SU-DHL-6 (cell line): ENCODE measurements around the gene LEMD3.

Experiments
- H2AFZ ChIP-seq: fragments of 200-600 bp; sonication (generic); 2 replicates; pipeline ENCODE4 v1.6.1; 2014; ENCODE audit warnings: low read depth, mild to moderate bottlenecking, moderate library complexity, mixed read lengths, antibody characterized with exemption, low read length; ENCODE audit not compliant: severe bottlenecking
- H3F3A ChIP-seq: fragments of 200-600 bp; shearing (Covaris generic); 2 replicates; pipeline ENCODE4 v1.6.0; 2016; ENCODE audit warnings: antibody characterized with exemption, mild to moderate bottlenecking; ENCODE audit not compliant: insufficient read depth
- H3K27ac ChIP-seq: fragments of 200-600 bp; sonication (generic); 2 replicates; pipeline ENCODE4 v1.5.1; 2016; ENCODE audit warnings: low read depth, mild to moderate bottlenecking, low read length, moderate library complexity, mixed read lengths
- H3K27me3 ChIP-seq: fragments of 200-600 bp; sonication (generic), shearing (Covaris generic); 2 replicates; pipeline ENCODE4 v1.6.0; 2014; ENCODE audit warnings: mild to moderate bottlenecking, low read length
- H3K36me3 ChIP-seq: fragments of 200-600 bp; sonication (generic); 2 replicates; pipeline ENCODE4 v1.6.1; 2014; ENCODE audit warnings: mild to moderate bottlenecking, low read length, mixed read lengths
- H3K4me2 ChIP-seq: fragments of 300-600, 200-600 bp; shearing (Covaris generic), sonication (generic); 2 replicates; pipeline ENCODE4 v1.6.0; 2014; ENCODE audit warnings: low read length, low read depth, mild to moderate bottlenecking; ENCODE audit not compliant: poor library complexity, severe bottlenecking
- H3K4me3 ChIP-seq: fragments of 200-600 bp; sonication (generic); 2 replicates; pipeline ENCODE4 v1.5.1; 2014; ENCODE audit warnings: antibody characterized with exemption, low read length, mild to moderate bottlenecking, mixed read lengths; ENCODE audit not compliant: insufficient read depth, poor library complexity, severe bottlenecking
- H3K79me2 ChIP-seq: fragments of 200-600 bp; sonication (generic); 2 replicates; pipeline ENCODE4 v1.6.1; 2014; ENCODE audit warnings: mild to moderate bottlenecking, low read length, moderate library complexity; ENCODE audit not compliant: insufficient read depth
- H3K9ac ChIP-seq: fragments of 200-600 bp; sonication (generic); 2 replicates; pipeline ENCODE4 v1.7.0; 2014; ENCODE audit warnings: mild to moderate bottlenecking, low read length
- H3K9me2 ChIP-seq: fragments of 200-600 bp; sonication (generic); replicated peaks from 2 replicates; pipeline ENCODE4 v1.6.1; 2014; ENCODE audit warnings: low read length; ENCODE audit not compliant: insufficient read depth
- H3K9me3 ChIP-seq: fragments of 200-600 bp; sonication (generic); 2 replicates; pipeline ENCODE4 v1.6.1; 2014; ENCODE audit warnings: low read length, mixed read lengths; ENCODE audit not compliant: insufficient read depth
- H4K20me1 ChIP-seq: fragments of 200-600 bp; sonication (generic); 2 replicates; pipeline ENCODE4 v1.6.1; 2014; ENCODE audit warnings: low read depth, mild to moderate bottlenecking, antibody characterized with exemption, low read length, moderate library complexity, mixed read lengths
- CTCF ChIP-seq: fragments of 200-600 bp; sonication (generic); IDR thresholded peaks from one replicate; pipeline ENCODE4 v1.5.1; 2017; ENCODE audit warnings: antibody characterized with exemption, mild to moderate bottlenecking, low read length, moderate library complexity; ENCODE audit not compliant: insufficient read depth, poor library complexity, severe bottlenecking
- EZH2phosphoT487 ChIP-seq: fragments of 200-600 bp; sonication (generic), shearing (Covaris generic); conservative IDR thresholded peaks from 2 replicates; pipeline ENCODE4 v1.6.1; 2018; ENCODE audit warnings: mild to moderate bottlenecking, antibody characterized with exemption, low read length, moderate library complexity, mixed read lengths

Gene LEMD3

GRCh38 chr12:65277994-65278575 lies 108.7 kb downstream of the LEMD3 start:
- Histone ChIP-seq H3K27me3 (no peaks in the 10 kb centered on the region), H3K4me2 (no peak overlapping the region), H3K9me3 (no peaks in the 10 kb centered on the region)

GRCh38 chr12:65278576-65279368 lies 109.4 kb downstream of the LEMD3 start, which contains the start of gene MSRB3:
Gene MSRB3 (plus strand): TSS chr12:65278683. CDS start chr12:65308580, 29,897 bp downstream.
- peak within 1 kb of the TSS; percentile 55 for H3K4me3 ChIP-seq
- no peaks in the 10 kb centered on the region for H3K27me3 ChIP-seq
- H3K79me2 ChIP-seq, result no peaks in the 10 kb centered on the region
- TF ChIP-seq EZH2phosphoT487 (no peak), CTCF (no peak)
- H3F3A ChIP-seq, result no peaks in the 10 kb centered on the region
- no peaks in the 10 kb centered on the region for H3K9me3 ChIP-seq
- peak within 1 kb of the TSS; percentile 81 for H2AFZ ChIP-seq
- no peak within 1 kb of the TSS for H3K27ac ChIP-seq
- H3K4me2 ChIP-seq, result peak within 1 kb of the TSS; percentile 52
- H4K20me1 ChIP-seq, result no peaks in the 10 kb centered on the region
- H3K9me2 ChIP-seq, result no peaks in the 10 kb centered on the region
- peak within 1 kb of the TSS; percentile 43 for H3K9ac ChIP-seq
- H3K36me3 ChIP-seq, result no peaks in the 10 kb centered on the region

More at GRCh38 chr12:65277994-65278575, 108.7 kb downstream of the LEMD3 start:
- Histone ChIP-seq H3K27ac (no peak overlapping the region), H3K9me2 (no peaks in the 10 kb centered on the region), H3K9ac (no peak overlapping the region; the same call in 1 of the 2 replicates), H3F3A (no peaks in the 10 kb centered on the region), H4K20me1 (no peaks in the 10 kb centered on the region), H3K79me2 (no peaks in the 10 kb centered on the region), H3K4me3 (no peak overlapping the region), H2AFZ (no peak overlapping the region), H3K36me3 (no peaks in the 10 kb centered on the region)
- TF ChIP-seq EZH2phosphoT487 (no peak), CTCF (no peak)

- H3K79me2 ChIP-seq, result no peaks in the 10 kb centered on the region
- no peaks in the 10 kb centered on the region for H4K20me1 ChIP-seq
- H3F3A ChIP-seq, result no peaks in the 10 kb centered on the region
- no peak overlapping the region for H3K27ac ChIP-seq
- no peaks in the 10 kb centered on the region for H3K36me3 ChIP-seq
- H3K9me2 ChIP-seq, result no peaks in the 10 kb centered on the region
- no peaks in the 10 kb centered on the region for H3K9me3 ChIP-seq
- H3K9ac ChIP-seq, result peak overlapping the region; percentile 43
- TF ChIP-seq EZH2phosphoT487 (no peak), CTCF (no peak)
- peak overlapping the region; percentile 55 for H3K4me3 ChIP-seq
- H3K4me2 ChIP-seq, result peak overlapping the region; percentile 52
- no peaks in the 10 kb centered on the region for H3K27me3 ChIP-seq
- H2AFZ ChIP-seq, result peak overlapping the region; percentile 81
These were observed 110.2 kb downstream of the LEMD3 start for GRCh38 chr12:65279369-65280112.
